ENCODE data around the gene PCTP.

Gene PCTP

GRCh38 chr17:55794725-55795482 is 44.1 kb downstream of the PCTP start:
- DNase-seq (ENCODE audit: low read depth in 2 of 2) = no peak

DNA sequence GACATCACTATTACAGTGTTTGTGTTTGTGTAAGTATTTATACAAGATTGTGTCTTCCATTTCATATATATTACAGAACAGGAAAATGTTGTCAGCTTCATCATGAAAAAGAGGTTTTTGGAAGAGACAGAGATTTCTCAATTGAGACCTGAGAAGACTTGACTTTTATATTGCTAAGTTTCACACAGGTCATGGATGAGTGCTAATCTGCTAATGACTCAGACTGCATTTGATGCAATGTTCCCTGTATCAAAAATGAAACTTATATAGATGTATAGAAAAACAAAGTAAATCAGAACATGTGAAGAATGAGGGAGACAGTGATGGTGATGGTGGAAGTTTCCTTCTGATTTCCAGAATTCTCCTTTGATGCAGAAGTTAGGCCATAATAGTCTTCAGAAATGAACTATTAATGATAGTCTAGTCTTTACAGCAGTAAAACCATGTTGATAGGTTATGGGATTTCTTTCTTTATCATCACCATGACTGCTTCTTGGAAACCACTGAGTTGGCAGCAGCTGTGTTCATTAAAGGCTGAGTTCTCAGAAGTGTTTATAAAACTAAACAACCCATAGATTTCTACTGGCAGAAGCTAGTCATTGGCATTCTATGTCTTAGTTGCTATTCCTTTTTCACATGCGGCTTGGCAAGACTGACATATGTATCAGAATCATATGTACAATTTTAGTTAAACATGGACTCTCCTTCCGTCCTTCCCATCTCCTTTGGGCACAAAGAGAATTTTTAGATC is 56.1 kb downstream of the PCTP start:
- no peak for DNase-seq (ENCODE audit: low read depth in 2 of 2)

GRCh38 chr17:55811536-55811935 is 60.7 kb downstream of the PCTP start:
- no peak for DNase-seq (ENCODE audit: low read depth in 2 of 2)

GRCh38 chr17:55812323-55812722 is 61.5 kb downstream of the PCTP start:
- no peak for DNase-seq (ENCODE audit: low read depth in 2 of 2)

DNA sequence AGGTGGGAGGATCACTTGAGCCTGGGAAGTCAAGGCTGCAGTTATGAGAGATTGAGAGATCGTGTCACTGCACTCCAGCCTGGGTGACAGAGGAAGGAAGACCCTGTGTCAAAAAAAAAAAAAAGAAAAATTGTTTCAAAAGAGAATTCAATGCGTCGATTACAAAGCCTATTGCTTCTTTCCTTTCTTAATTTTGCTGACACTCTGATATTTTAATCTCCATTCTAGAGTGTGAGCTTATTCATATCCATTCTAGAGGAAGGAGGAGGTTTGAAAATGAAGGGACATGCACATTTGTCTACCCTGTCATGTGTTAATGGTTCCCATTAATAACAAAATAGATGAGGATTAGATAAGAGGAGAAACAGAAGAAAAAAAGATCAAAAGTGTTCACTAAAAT is 63.1 kb downstream of the PCTP start:
- DNase-seq (ENCODE audit: low read depth in 2 of 2) = no peak

DNA sequence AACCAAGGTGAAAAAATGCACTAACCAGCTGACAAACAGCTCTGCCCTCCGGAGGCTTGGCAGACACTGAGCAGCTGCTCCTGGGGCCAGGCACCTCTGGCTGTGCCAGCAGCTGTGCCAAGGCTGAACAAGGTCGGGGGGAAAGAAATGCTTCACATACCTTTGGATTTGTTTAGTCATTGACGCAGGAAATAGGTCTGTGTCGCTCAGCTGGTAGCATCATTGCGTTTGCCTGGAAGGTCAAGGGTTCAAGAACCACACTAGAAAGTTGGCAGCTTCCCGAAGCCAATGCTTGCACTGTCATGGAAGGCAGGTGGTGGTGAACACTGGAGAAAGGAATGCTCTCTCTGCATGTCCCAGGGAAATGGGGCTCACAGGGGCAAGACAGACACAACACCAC is 63.5 kb downstream of the PCTP start:
- no peak for DNase-seq (ENCODE audit: low read depth in 2 of 2)

- DNase-seq (ENCODE audit: low read depth in 2 of 2) = no peak
Observed at GRCh38 chr17:55816532-55817396, 65.9 kb downstream of the PCTP start.

GRCh38 chr17:55817397-55817709 is 66.5 kb downstream of the PCTP start:
- DNase-seq (ENCODE audit: low read depth in 2 of 2) = no peak

- DNase-seq (ENCODE audit: low read depth in 2 of 2) = no peak
Observed at GRCh38 chr17:55818026-55818425, 67.2 kb downstream of the PCTP start.

DNA sequence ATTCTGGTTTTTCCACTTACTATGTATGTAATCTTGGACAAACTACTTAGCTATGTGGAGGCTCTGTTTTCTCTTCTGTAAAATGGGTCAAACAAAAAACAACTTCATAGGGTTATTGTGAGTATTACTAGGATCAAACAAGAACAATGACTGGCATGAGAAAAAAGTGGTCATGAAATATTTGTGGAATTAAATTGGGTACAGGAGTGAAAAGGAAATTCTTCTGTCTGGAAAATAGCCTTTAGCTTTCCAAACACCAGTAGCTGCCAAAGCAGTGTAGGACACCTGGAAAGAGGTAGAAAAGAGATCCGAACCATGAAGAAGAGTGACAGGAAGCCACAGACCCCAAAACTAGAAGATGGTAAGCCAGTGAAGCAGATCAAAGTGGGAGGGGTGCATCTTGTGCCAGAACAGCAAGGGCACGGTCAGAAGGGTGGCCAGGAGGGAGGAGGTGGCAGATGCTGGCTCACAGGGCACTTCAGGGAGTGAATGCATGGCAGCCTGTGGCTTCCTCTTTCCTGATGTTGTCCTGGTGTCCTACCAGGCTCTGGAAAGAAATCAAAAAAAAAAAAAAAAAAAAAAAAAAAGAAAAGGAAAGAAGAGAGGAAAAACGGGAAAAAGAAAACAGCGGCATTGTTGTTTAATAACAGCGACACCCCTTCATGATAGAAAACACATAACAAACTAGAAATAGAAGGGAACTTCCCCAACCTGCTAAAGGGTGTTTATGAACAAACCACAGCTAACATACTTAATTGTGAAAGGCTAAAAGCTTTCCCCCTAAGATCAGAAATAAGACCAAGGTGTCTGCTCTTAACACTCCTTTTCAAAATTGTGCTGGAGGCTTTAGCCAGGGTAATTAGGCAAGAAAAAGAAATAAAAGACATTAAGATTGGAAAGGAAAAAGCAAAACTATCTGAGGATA is 67.9 kb downstream of the PCTP start:
- no peak for DNase-seq (ENCODE audit: low read depth in 2 of 2)

DNA sequence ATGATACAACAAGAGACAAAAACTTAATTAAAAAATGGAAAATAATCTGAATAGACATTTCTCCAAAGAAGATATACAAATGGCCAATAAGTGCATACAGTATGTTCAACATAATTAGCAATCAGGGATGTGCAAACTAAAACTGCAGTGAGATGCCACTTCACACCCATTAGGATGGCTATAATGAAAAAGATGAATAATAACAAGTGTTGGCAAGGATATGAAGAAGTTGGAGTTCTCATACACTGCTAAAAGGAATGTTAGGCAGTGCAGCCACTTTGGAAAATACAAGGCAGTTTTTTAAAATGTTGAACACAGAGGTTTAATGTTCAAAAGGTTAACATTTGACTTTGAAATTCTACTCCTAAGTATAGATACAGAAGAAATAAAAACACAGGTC is 69.8 kb downstream of the PCTP start:
- DNase-seq (ENCODE audit: low read depth in 2 of 2) = no peak

GRCh38 chr17:55822028-55822427 is 71.2 kb downstream of the PCTP start:
- DNase-seq (ENCODE audit: low read depth in 2 of 2) = no peak

DNA sequence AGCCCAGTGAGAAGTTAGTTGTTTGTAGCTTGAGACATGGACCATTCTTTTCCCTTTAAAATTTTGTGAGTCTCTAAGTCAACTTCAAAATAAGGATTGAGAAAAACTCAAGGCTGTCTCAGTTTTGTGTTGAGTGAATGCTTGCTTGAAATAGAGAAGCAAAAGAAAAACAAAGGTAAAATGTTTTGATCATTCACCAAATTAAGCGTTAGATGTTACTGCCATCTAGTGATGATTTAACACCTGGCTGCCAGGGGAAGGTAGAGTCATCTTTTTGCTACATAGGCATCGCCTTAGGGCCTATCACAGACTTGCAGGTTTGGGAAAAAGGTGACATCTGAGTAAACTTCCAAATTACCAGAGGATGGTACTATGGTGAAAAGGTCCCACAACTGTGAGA is 74.4 kb downstream of the PCTP start:
- no peak for DNase-seq (ENCODE audit: low read depth in 2 of 2)
